ENCODE results near the gene EHD4.
A peak's percentile ranks its signal among the peaks of the same experiment; 100 is the strongest.

The EHD4 gene

DNA sequence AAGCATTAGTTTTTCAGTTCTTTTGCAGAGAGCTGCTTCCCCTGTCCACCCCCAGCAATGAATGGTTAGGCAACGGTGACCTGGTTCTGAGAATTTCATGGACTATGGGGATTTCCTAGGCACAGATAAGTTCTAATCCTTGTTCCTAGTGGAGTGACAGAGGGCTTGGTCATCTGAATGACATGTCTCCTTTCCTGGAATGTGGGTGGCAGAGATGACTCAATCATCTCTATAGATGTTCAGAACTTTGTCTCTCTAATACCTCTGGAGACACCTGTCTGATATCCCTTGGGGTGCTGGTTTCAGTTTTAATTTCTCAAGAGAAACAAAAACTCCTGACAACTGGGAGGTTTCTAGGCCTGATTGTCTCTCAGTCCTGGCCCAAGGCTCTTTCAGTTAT lies 38.1 kb upstream of the EHD4 start:
- no peak overlapping the region; the same call in 1 of the 2 replicates for H3K4me3 ChIP-seq (ENCODE audit: low read length)
- TF ChIP-seq EZH2phosphoT487 (IDR thresholded peaks at IDR 0.05; ENCODE audit: low read length) (no peak), EZH2 (optimal IDR thresholded peaks at IDR 0.05; ENCODE audit: low read depth, low read length) (no peak)
- TF ChIP-seq, protein P1, sequence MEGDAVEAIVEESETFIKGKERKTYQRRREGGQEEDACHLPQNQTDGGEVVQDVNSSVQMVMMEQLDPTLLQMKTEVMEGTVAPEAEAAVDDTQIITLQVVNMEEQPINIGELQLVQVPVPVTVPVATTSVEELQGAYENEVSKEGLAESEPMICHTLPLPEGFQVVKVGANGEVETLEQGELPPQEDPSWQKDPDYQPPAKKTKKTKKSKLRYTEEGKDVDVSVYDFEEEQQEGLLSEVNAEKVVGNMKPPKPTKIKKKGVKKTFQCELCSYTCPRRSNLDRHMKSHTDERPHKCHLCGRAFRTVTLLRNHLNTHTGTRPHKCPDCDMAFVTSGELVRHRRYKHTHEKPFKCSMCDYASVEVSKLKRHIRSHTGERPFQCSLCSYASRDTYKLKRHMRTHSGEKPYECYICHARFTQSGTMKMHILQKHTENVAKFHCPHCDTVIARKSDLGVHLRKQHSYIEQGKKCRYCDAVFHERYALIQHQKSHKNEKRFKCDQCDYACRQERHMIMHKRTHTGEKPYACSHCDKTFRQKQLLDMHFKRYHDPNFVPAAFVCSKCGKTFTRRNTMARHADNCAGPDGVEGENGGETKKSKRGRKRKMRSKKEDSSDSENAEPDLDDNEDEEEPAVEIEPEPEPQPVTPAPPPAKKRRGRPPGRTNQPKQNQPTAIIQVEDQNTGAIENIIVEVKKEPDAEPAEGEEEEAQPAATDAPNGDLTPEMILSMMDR (IDR thresholded peaks at IDR 0.05; ENCODE audit: low read length) = no peak
- peak overlapping the region; percentile 93; the same call in 1 of the 2 replicates for H3K4me2 ChIP-seq (ENCODE audit: low read depth, low read length)
- no peaks in the 10 kb centered on the region for H3K9me3 ChIP-seq (replicated peaks; ENCODE audit: insufficient read depth, low read length)
- H3F3A ChIP-seq (ENCODE audit: insufficient read depth, low read length) = peaks cover 23% of the 10 kb centered on the region
- H3K9ac ChIP-seq (ENCODE audit: low read length) = peak overlapping the region; percentile 55; the same call in 1 of the 2 replicates
- peak overlapping the region; percentile 64 for H2AFZ ChIP-seq (ENCODE audit: low read length)
- no peaks in the 10 kb centered on the region for H4K20me1 ChIP-seq (ENCODE audit: insufficient read depth, low read length)
- H3K4me1 ChIP-seq (ENCODE audit: low read length) = peaks cover 22% of the 10 kb centered on the region
- H3K27me3 ChIP-seq (replicated peaks; ENCODE audit: insufficient read depth, low read length) = no peaks in the 10 kb centered on the region
- no peaks in the 10 kb centered on the region for H3K36me3 ChIP-seq (replicated peaks; ENCODE audit: insufficient read depth, low read length)
- H3K79me2 ChIP-seq (ENCODE audit: low read length) = no peaks in the 10 kb centered on the region
- no peaks in the 10 kb centered on the region for H3K9me2 ChIP-seq (replicated peaks; ENCODE audit: insufficient read depth, low read length)
- peak overlapping the region; percentile 94 for H3K27ac ChIP-seq (ENCODE audit: low read length)
- peak; percentile 86 for DNase-seq

- Histone ChIP-seq H3K4me2 (ENCODE audit: low read depth, low read length) (no peak overlapping the region), H3K27ac (ENCODE audit: low read length) (no peak overlapping the region), H3K27me3 (replicated peaks; ENCODE audit: insufficient read depth, low read length) (no peaks in the 10 kb centered on the region), H2AFZ (ENCODE audit: low read length) (no peak overlapping the region), H3K9me2 (replicated peaks; ENCODE audit: insufficient read depth, low read length) (no peaks in the 10 kb centered on the region), H3K4me3 (ENCODE audit: low read length) (no peak overlapping the region), H3K36me3 (replicated peaks; ENCODE audit: insufficient read depth, low read length) (no peaks in the 10 kb centered on the region), H3K79me2 (ENCODE audit: low read length) (no peaks in the 10 kb centered on the region), H3K9me3 (replicated peaks; ENCODE audit: insufficient read depth, low read length) (no peaks in the 10 kb centered on the region), H3K4me1 (ENCODE audit: low read length) (peaks cover 22% of the 10 kb centered on the region), H3K9ac (ENCODE audit: low read length) (no peak overlapping the region), H3F3A (ENCODE audit: insufficient read depth, low read length) (peaks cover 23% of the 10 kb centered on the region), H4K20me1 (ENCODE audit: insufficient read depth, low read length) (no peaks in the 10 kb centered on the region)
- TF ChIP-seq EZH2phosphoT487 (IDR thresholded peaks at IDR 0.05; ENCODE audit: low read length) (no peak), EZH2 (optimal IDR thresholded peaks at IDR 0.05; ENCODE audit: low read depth, low read length) (no peak)
- TF ChIP-seq, protein P1 (IDR thresholded peaks at IDR 0.05; ENCODE audit: low read length) = no peak
- no peak for DNase-seq
Measured at GRCh38 chr15:42009474-42009873, 37.1 kb upstream of the EHD4 start.

DNA sequence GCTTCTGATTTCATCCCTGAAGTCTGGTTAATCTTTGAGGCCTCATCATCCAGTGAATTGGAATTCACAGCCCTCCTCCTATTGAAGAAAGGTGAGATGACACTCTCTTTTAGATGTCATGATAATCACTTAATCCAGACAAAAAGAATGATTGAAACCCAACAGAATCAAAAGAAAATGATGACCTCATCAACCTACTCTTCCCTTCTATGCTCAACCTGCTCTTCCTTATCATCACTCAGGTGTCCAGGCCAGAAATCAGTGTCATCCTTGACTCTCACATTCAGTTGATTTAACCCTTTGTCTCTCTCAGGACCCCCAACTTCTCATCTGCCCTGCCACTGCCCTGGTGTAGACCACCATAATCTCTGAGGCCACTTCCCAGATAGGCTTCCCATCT lies 36.7 kb upstream of the EHD4 start:
- H2AFZ ChIP-seq (ENCODE audit: low read length) = no peak overlapping the region
- H3F3A ChIP-seq (ENCODE audit: insufficient read depth, low read length) = peaks cover 23% of the 10 kb centered on the region
- TF ChIP-seq EZH2phosphoT487 (IDR thresholded peaks at IDR 0.05; ENCODE audit: low read length) = no peak
- TF ChIP-seq, protein P1 (IDR thresholded peaks at IDR 0.05; ENCODE audit: low read length) = no peak
- no peak for TF ChIP-seq EZH2 (optimal IDR thresholded peaks at IDR 0.05; ENCODE audit: low read depth, low read length)
- no peaks in the 10 kb centered on the region for H3K79me2 ChIP-seq (ENCODE audit: low read length)
- H3K4me3 ChIP-seq (ENCODE audit: low read length) = no peak overlapping the region
- no peaks in the 10 kb centered on the region for H3K27me3 ChIP-seq (replicated peaks; ENCODE audit: insufficient read depth, low read length)
- peaks cover 22% of the 10 kb centered on the region for H3K4me1 ChIP-seq (ENCODE audit: low read length)
- no peak overlapping the region for H3K27ac ChIP-seq (ENCODE audit: low read length)
- no peak for DNase-seq
- no peak overlapping the region for H3K9ac ChIP-seq (ENCODE audit: low read length)
- no peaks in the 10 kb centered on the region for H4K20me1 ChIP-seq (ENCODE audit: insufficient read depth, low read length)
- no peak overlapping the region for H3K4me2 ChIP-seq (ENCODE audit: low read depth, low read length)
- H3K36me3 ChIP-seq (replicated peaks; ENCODE audit: insufficient read depth, low read length) = no peaks in the 10 kb centered on the region
- H3K9me2 ChIP-seq (replicated peaks; ENCODE audit: insufficient read depth, low read length) = no peaks in the 10 kb centered on the region
- no peaks in the 10 kb centered on the region for H3K9me3 ChIP-seq (replicated peaks; ENCODE audit: insufficient read depth, low read length)

Measured in MM.1S (cell line).